ENCODE results near the gene RFC2. TPM values are rescaled to one million over a fixed set of nuclear protein-coding genes. Genes with fewer than 3 reads are reported as not detected.

Gene RFC2
- total RNA-seq, 1 experiment from 2014 or later = 73.6 TPM

GRCh38 chr7:74191231-74191630 is 63.0 kb downstream of the RFC2 start:
- H3K79me1 ChIP-seq (ENCODE audit: insufficient read depth, low read depth, low read length, poor library complexity, severe bottlenecking) = peaks cover 25% of the 10 kb centered on the region
- no peaks in the 10 kb centered on the region for H3K27me3 ChIP-seq (ENCODE audit: insufficient read depth, low read length)
- no peaks in the 10 kb centered on the region; the same call in 1 of the 2 replicates for H3K27me3 Mint-ChIP-seq (ENCODE audit: low read depth)
- no peaks in the 10 kb centered on the region for H3K23me2 ChIP-seq (ENCODE audit: insufficient read length, low read depth, low read length, poor library complexity, severe bottlenecking)
- no CpG with 5 or more reads among the region's 9 CpGs for WGBS (ENCODE audit: extremely low coverage, insufficient read length, low lambda C conversion rate)
- H2AK5ac ChIP-seq (ENCODE audit: insufficient read length, low read length) = no peak overlapping the region
- no peak overlapping the region for H3K27ac ChIP-seq (ENCODE audit: insufficient read length, low read depth, low read length)
- H4K20me1 ChIP-seq (ENCODE audit: control insufficient read depth, insufficient read depth, insufficient read length) = no peaks in the 10 kb centered on the region
- H3K18ac ChIP-seq (ENCODE audit: insufficient read length, low read depth, low read length) = no peak overlapping the region
- H4K91ac ChIP-seq (ENCODE audit: insufficient read length, low read depth, low read length) = no peak overlapping the region
- peaks cover 70 to 98% (median 95%) of the 10 kb centered on the region in 3 experiments for H3K36me3 Mint-ChIP-seq (ENCODE audit: insufficient read depth in 1 of 3, low read depth in 3 of 3)
- no peak overlapping the region for H3T11ph ChIP-seq (ENCODE audit: low read length)
- no peaks in the 10 kb centered on the region for H3K9me3 ChIP-seq (ENCODE audit: control insufficient read depth, low read depth, low read length)
- H2BK120ac ChIP-seq (ENCODE audit: low read depth, low read length, poor library complexity, severe bottlenecking) = no peak overlapping the region
- H4K8ac ChIP-seq (replicated peaks; ENCODE audit: insufficient read length, low read depth, low read length) = no peak overlapping the region
- H2BK20ac ChIP-seq (ENCODE audit: low read depth, low read length, poor library complexity, severe bottlenecking) = no peak overlapping the region
- no peak overlapping the region for H2AFZ ChIP-seq (ENCODE audit: low read length)
- no peak for DNase-seq
- H3K4me2 ChIP-seq (ENCODE audit: insufficient read depth, insufficient read length, low read length) = no peak overlapping the region
- H3K9ac ChIP-seq (ENCODE audit: extremely low read depth, insufficient read length, low read length) = no peak overlapping the region
- no peak overlapping the region for H3K23ac ChIP-seq (ENCODE audit: insufficient read length, low read depth, low read length)
- no peak overlapping the region for H3K56ac ChIP-seq (ENCODE audit: insufficient read length, low read depth, low read length)
- H3K14ac ChIP-seq (ENCODE audit: insufficient read depth, low read length) = no peak overlapping the region
- no peaks in the 10 kb centered on the region; a peak in 1 of 5 replicates for H3K9me3 Mint-ChIP-seq
- H2BK5ac ChIP-seq (ENCODE audit: insufficient read length, low read length) = no peak overlapping the region
- no peak overlapping the region for H2BK12ac ChIP-seq (ENCODE audit: insufficient read length, low read depth, low read length)
- no peak overlapping the region for H3K4ac ChIP-seq (ENCODE audit: low read depth, low read length)
- no peak overlapping the region for H2BK15ac ChIP-seq (ENCODE audit: low read depth, low read length)
- H3K4me3 Mint-ChIP-seq = no peak overlapping the region
- TF ChIP-seq CTCF (conservative IDR thresholded peaks at IDR 0.05) = no peak
- no peak overlapping the region; a peak in 1 of 7 replicates for H3K27ac Mint-ChIP-seq
- H3K79me2 ChIP-seq (ENCODE audit: insufficient read depth, low read length) = peaks cover 15% of the 10 kb centered on the region; the same call in 1 of the 2 replicates
- H3K4me1 Mint-ChIP-seq = no peaks in the 10 kb centered on the region; a peak in 1 of 4 replicates
- no peak overlapping the region for H4K5ac ChIP-seq (ENCODE audit: insufficient read length, low read depth, low read length)
- no peaks in the 10 kb centered on the region for H3K4me1 ChIP-seq (ENCODE audit: insufficient read depth, low read length)

All from H9 (cell line).